HEK293T (cell line): ENCODE measurements around the gene TGM2.

Experiments
- ARNT ChIP-seq: fragments of 450-650 bp; IDR thresholded peaks from 2 replicates; pipeline ENCODE4 v1.6.1; 2017; ENCODE audit warnings: mild to moderate bottlenecking
- BHLHE40 ChIP-seq: fragments of 450-650 bp; IDR thresholded peaks from 2 replicates; pipeline ENCODE4 v1.6.1; 2016; ENCODE audit warnings: mild to moderate bottlenecking, moderate library complexity, borderline replicate concordance
- CTBP1 ChIP-seq: fragments of 450-650 bp; IDR thresholded peaks from 2 replicates; pipeline ENCODE4 v1.6.1; 2016; ENCODE audit warnings: borderline replicate concordance
- FOXA1 ChIP-seq: fragments of 450-650 bp; IDR thresholded peaks from 2 replicates; pipeline ENCODE4 v1.6.1; 2016; ENCODE audit warnings: mild to moderate bottlenecking
- FOXK2 ChIP-seq: fragments of 450-650 bp; IDR thresholded peaks from 2 replicates; pipeline ENCODE4 v1.6.1; 2016; ENCODE audit warnings: mild to moderate bottlenecking
- FOXM1 ChIP-seq: fragments of 450-650 bp; IDR thresholded peaks from 2 replicates; pipeline ENCODE4 v1.6.1; 2017; ENCODE audit warnings: mild to moderate bottlenecking, borderline replicate concordance
- HDGF ChIP-seq: fragments of 450-650 bp; IDR thresholded peaks from 2 replicates; pipeline ENCODE4 v1.6.1; 2017; ENCODE audit warnings: antibody characterized with exemption, borderline replicate concordance
- L3MBTL2 ChIP-seq: fragments of 450-650 bp; conservative IDR thresholded peaks from 2 replicates; pipeline ENCODE4 v1.6.1; 2016; ENCODE audit warnings: mild to moderate bottlenecking
- LEF1 ChIP-seq: fragments of 450-650 bp; IDR thresholded peaks from 2 replicates; pipeline ENCODE4 v1.6.1; 2017; ENCODE audit warnings: mild to moderate bottlenecking, borderline replicate concordance
- NFRKB ChIP-seq: fragments of 450-650 bp; IDR thresholded peaks from 2 replicates; pipeline ENCODE4 v1.6.1; 2016; ENCODE audit warnings: mild to moderate bottlenecking, moderate library complexity
- SP1 ChIP-seq: fragments of 450-650 bp; IDR thresholded peaks from 2 replicates; pipeline ENCODE4 v1.6.1; 2017
- SUZ12 ChIP-seq: fragments of 450-650 bp; IDR thresholded peaks from 2 replicates; pipeline ENCODE4 v1.6.1; 2016; ENCODE audit warnings: mild to moderate bottlenecking
- TARDBP ChIP-seq: fragments of 450-650 bp; IDR thresholded peaks from 2 replicates; pipeline ENCODE4 v1.6.1; 2016
- TF ChIP-seq, protein P1 (sequence below): fragments of 450-650 bp; IDR thresholded peaks from 2 replicates; pipeline ENCODE4 v1.6.1; 2016

- TF ChIP-seq SP1, result no peak
- TF ChIP-seq TARDBP, result no peak
- no peak for TF ChIP-seq L3MBTL2
- no peak for TF ChIP-seq CTBP1
- no peak for TF ChIP-seq NFRKB
- TF ChIP-seq HDGF, result no peak
- TF ChIP-seq ARNT, result no peak
- TF ChIP-seq FOXM1, result no peak
- TF ChIP-seq FOXA1, result no peak
- no peak for TF ChIP-seq FOXK2
- TF ChIP-seq BHLHE40, result no peak
- no peak for TF ChIP-seq LEF1
- TF ChIP-seq SUZ12, result no peak
- TF ChIP-seq, protein P1, sequence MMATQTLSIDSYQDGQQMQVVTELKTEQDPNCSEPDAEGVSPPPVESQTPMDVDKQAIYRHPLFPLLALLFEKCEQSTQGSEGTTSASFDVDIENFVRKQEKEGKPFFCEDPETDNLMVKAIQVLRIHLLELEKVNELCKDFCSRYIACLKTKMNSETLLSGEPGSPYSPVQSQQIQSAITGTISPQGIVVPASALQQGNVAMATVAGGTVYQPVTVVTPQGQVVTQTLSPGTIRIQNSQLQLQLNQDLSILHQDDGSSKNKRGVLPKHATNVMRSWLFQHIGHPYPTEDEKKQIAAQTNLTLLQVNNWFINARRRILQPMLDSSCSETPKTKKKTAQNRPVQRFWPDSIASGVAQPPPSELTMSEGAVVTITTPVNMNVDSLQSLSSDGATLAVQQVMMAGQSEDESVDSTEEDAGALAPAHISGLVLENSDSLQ, result no peak
Observed at GRCh38 chr20:38129248-38129865, 35.7 kb downstream of the TGM2 start.
